Kidney capillary endothelial cell (primary cell): ENCODE results near the gene C16orf82.
"Not testable (repeated sequence)": the region's sequence is repeated elsewhere in the genome, so short reads cannot be mapped to it uniquely, and the experiment has no call there.

Experiments
- DNase-seq: peaks from one replicate; pipeline ENCODE4 v3.0.0-alpha.2; 2018; ENCODE audit warnings: low spot score

Gene C16orf82

GRCh38 chr16:27066668-27067537 lies at the start of gene C16orf82:
Gene C16orf82, plus strand, starts transcription at chr16:27066927.
- no peak for DNase-seq

- no peak for DNase-seq
Measured at GRCh38 chr16:27020031-27020430, 46.7 kb upstream of the C16orf82 start.

- no peak for DNase-seq
Measured at GRCh38 chr16:27024010-27024409, 42.7 kb upstream of the C16orf82 start.

GRCh38 chr16:27025581-27025980 lies 41.1 kb upstream of the C16orf82 start:
- no peak for DNase-seq

GRCh38 chr16:27027971-27028370 lies 38.8 kb upstream of the C16orf82 start:
- DNase-seq: no peak

GRCh38 chr16:27028591-27029110 lies 38.1 kb upstream of the C16orf82 start:
- DNase-seq: no peak

GRCh38 chr16:27029525-27029924 lies 37.2 kb upstream of the C16orf82 start:
- no peak for DNase-seq

- no peak for DNase-seq
Measured at GRCh38 chr16:27033281-27033979, 33.3 kb upstream of the C16orf82 start.

GRCh38 chr16:27040732-27041131 lies 26.0 kb upstream of the C16orf82 start:
- no peak for DNase-seq

- DNase-seq: no peak
Measured at GRCh38 chr16:27046958-27047518, 19.7 kb upstream of the C16orf82 start.

- no peak for DNase-seq
Measured at GRCh38 chr16:27048316-27048715, 18.4 kb upstream of the C16orf82 start.

- DNase-seq: no peak
Measured at GRCh38 chr16:27049117-27049516, 17.6 kb upstream of the C16orf82 start.

GRCh38 chr16:27052007-27052406 lies 14.7 kb upstream of the C16orf82 start:
- no peak for DNase-seq

GRCh38 chr16:27053996-27054395 lies 12.7 kb upstream of the C16orf82 start:
- no peak for DNase-seq

GRCh38 chr16:27058299-27058698 lies 8.4 kb upstream of the C16orf82 start:
- no peak for DNase-seq

- DNase-seq: no peak
Measured at GRCh38 chr16:27070776-27071175, 4.0 kb downstream of the C16orf82 start.

GRCh38 chr16:27073733-27074132 lies 7.0 kb downstream of the C16orf82 start:
- no peak for DNase-seq

GRCh38 chr16:27080895-27081294 lies 14.2 kb downstream of the C16orf82 start:
- no peak for DNase-seq

GRCh38 chr16:27083861-27084261 lies 17.1 kb downstream of the C16orf82 start:
- no peak for DNase-seq

GRCh38 chr16:27084307-27085028 lies 17.7 kb downstream of the C16orf82 start:
- DNase-seq: no peak

GRCh38 chr16:27085182-27085581 lies 18.5 kb downstream of the C16orf82 start:
- DNase-seq: no peak

- DNase-seq: not testable (repeated sequence)
Measured at GRCh38 chr16:27086031-27086430, 19.3 kb downstream of the C16orf82 start.
